ENCODE measurements around the gene ATP5MC3.

Gene ATP5MC3

GRCh38 chr2:175206866-175207265, 25.4 kb upstream of the ATP5MC3 start:
- no peak for TF ChIP-seq CTCF (IDR thresholded peaks at IDR 0.05; ENCODE audit: insufficient read depth, missing control alignments)
- FAIRE-seq = no peak
- no peak for DNase-seq (ENCODE audit: insufficient read length, low spot score)

DNA sequence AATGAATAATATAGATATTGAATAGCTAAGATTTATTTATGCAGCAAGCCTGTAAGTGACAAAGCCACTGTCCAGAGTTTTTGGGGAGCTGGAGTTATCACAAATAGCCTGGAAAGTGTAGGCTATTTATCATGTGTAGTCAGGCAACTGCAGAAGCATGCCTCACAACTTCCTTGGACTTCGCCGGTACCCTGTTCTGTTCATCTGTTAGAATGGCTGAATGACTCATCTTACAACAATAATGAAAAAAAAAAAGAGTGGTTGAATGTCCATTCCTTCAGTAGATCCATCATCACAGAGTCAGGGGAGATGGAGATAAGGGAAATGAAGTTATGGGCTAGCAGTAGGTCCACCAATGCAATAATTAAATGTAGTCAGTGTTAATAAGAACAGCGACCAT, 24.0 kb upstream of the ATP5MC3 start:
- FAIRE-seq = no peak
- TF ChIP-seq CTCF (IDR thresholded peaks at IDR 0.05; ENCODE audit: insufficient read depth, missing control alignments) = no peak
- DNase-seq (ENCODE audit: insufficient read length, low spot score) = no peak

DNA sequence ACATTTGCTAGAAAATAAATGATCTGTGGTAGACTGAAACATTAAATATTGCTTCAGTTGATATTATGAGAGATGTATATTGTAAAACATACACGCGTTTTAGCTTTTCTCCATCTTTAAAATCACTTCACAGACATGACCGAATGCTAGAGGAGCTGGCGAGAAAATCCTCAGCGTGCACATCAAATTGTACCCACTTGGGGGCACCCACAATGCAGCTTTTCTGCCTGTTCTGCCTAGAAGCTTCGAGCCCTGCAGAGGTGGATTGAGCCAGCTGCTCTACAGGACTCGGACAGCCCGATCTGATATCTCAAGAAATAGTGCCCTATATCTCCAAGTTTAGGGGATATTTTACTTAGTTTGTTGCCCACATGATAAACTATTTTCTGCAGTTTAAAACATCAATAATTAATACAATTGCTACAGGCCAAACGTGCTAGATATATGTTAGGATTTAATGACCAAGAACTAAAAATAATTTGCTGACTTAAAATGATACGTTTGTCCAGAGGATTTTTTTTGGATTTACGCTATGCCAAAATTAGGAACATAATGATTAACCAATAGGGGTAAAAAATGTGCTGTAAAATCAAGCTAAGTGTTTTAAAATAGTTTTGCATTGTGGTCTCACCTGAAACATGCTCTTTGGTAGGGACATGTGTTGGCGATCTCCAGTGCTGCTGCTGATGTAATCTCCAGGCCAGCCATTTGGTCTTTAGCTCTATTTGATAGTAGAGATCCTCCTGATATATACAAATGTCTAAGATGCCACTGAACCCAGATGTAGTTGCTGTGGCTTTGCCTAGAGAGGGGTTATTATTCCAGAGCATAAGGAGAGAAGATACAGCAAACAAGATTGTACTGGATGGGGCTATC, 22.3 kb upstream of the ATP5MC3 start:
- no peak for FAIRE-seq
- TF ChIP-seq CTCF (IDR thresholded peaks at IDR 0.05; ENCODE audit: insufficient read depth, missing control alignments) = peak; percentile 90
- no peak for DNase-seq (ENCODE audit: insufficient read length, low spot score)

- FAIRE-seq (no peak), DNase-seq (ENCODE audit: insufficient read length, low spot score) (no peak)
- no peak for TF ChIP-seq CTCF (IDR thresholded peaks at IDR 0.05; ENCODE audit: insufficient read depth, missing control alignments)
Observed at GRCh38 chr2:175195012-175195411, 13.5 kb upstream of the ATP5MC3 start.

GRCh38 chr2:175188761-175189160, 7.3 kb upstream of the ATP5MC3 start:
- DNase-seq (ENCODE audit: insufficient read length, low spot score) (no peak), FAIRE-seq (no peak)
- TF ChIP-seq CTCF (IDR thresholded peaks at IDR 0.05; ENCODE audit: insufficient read depth, missing control alignments) = no peak

DNA sequence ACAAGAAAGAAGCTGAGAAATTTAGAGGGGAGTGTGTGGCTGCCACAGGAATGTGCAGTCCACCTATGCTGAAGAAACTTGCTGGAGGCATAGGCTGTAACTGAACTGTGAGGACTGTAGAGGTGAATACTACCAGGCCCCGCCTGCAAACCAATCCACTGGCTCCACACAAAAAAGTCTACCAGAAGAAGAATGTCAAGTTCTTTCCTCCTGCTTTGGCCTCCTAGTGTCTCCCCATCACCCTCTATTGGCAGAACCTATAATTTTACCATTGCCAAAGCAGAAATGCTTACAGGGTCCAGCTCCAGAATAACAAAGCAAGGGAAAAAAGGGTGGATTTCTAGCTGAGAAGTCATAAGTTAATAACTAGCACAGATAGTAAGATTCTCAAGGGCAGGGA, 5.9 kb upstream of the ATP5MC3 start:
- no peak for FAIRE-seq
- TF ChIP-seq CTCF (IDR thresholded peaks at IDR 0.05; ENCODE audit: insufficient read depth, missing control alignments) = peak; percentile 22
- no peak for DNase-seq (ENCODE audit: insufficient read length, low spot score)

- FAIRE-seq (no peak), DNase-seq (ENCODE audit: insufficient read length, low spot score) (no peak)
- TF ChIP-seq CTCF (IDR thresholded peaks at IDR 0.05; ENCODE audit: insufficient read depth, missing control alignments) = no peak
Observed at GRCh38 chr2:175183674-175184073, 2.2 kb upstream of the ATP5MC3 start.

Data from D721Med (cell line).